Bladder microvascular endothelial cell (primary cell): Measurements from ENCODE around the gene AMY2A. TPM values are rescaled to one million over a fixed set of nuclear protein-coding genes. Genes with fewer than 3 reads are reported as not detected.

Source experiments
- total RNA-seq: library from RNA; depleted of rRNA; stranded (reverse); fragments of >200 nt; gene quantifications from 2 replicates; pipeline ENCODE4 v1.2.3, GENCODE V29; 2014

The AMY2A gene
- total RNA-seq = not detected in 2 replicates

DNA sequence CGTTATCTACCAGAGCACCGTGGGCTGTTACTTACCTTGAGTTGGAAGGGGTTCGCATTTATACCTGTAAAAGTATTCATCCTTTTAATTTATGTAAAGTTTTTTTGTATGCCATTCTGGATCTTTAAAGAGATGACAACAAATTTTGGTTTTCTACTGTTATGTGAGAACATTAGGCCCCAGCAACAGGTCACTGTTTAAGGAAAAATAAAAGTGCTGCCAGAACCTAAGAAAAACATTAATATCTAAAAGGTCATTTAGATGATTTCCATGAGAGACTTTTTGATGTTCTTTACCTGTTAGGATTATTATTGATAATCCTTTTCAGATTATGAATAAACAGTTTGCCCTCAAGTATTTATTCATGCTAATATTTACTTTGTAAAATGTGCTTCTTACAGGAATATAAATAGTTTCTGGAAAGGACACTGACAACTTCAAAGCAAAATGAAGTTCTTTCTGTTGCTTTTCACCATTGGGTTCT, at the start of gene AMY2A:
TSS of gene AMY2A (plus strand) at position 434 of the 484 bp plus-strand sequence. CDS start at position 448, 14 bp downstream.

DNA sequence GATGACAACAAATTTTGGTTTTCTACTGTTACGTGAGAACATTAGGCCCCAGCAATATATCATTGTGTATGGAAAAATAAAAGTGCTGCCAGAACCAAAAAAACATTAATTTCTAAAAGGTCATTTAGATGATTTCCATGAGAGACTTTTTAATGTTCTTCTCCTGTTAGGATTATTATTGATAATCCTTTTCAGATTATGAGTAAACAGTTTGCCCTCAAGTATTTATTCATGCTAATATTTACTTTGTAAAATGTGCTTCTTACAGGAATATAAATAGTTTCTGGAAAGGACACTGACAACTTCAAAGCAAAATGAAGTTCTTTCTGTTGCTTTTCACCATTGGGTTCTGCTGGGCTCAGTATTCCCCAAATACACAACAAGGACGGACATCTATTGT, 45.9 kb upstream of the AMY2A start, which contains the start of gene AMY2B:
TSS of gene AMY2B (plus strand) at position 301 of the 400 bp plus-strand sequence. CDS start at position 315, 14 bp downstream.

DNA sequence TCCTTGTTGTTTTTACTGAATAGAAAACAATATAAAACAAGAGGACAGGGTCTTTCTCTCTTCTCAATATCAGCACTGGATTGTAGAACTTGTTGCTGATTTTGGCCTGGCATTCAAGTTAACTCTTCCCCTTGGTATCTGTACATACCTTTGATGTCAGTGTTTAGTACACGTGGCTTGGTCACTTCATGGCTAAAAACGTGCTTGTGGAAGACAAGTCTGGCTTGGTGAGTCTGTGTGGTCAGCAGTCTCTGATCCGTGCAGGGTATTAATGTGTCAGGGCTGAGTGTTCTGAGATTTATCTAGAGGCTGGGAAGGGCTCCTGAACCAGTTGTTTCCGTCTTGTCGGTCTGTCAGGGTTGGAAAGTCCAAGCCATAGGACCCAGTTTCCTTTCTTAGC, 38.2 kb downstream of the AMY2A start, which contains the start of gene AMY1A:
TSS of gene AMY1A (plus strand) at position 301 of the 400 bp plus-strand sequence. CDS start 571 bp downstream, outside the sequence.

Other genes starting within 250 kb of the AMY2A start
- gene RNPC3, start 91.7 kb upstream of the AMY2A start, total RNA-seq = 3.2 and 7.0 TPM in 2 replicates
- gene AMY2B, start 45.8 kb upstream of the AMY2A start, total RNA-seq = 0.65 and 2.6 TPM in 2 replicates
- gene AMY1A, start 38.3 kb downstream of the AMY2A start, total RNA-seq = not detected in 2 replicates
- not detected in 2 replicates for gene AMY1B, start 78.8 kb downstream of the AMY2A start, total RNA-seq
- not detected in 2 replicates for gene AMY1C, start 132.5 kb downstream of the AMY2A start, total RNA-seq